ENCODE measurements around the gene TEX26.

Gene TEX26

DNA sequence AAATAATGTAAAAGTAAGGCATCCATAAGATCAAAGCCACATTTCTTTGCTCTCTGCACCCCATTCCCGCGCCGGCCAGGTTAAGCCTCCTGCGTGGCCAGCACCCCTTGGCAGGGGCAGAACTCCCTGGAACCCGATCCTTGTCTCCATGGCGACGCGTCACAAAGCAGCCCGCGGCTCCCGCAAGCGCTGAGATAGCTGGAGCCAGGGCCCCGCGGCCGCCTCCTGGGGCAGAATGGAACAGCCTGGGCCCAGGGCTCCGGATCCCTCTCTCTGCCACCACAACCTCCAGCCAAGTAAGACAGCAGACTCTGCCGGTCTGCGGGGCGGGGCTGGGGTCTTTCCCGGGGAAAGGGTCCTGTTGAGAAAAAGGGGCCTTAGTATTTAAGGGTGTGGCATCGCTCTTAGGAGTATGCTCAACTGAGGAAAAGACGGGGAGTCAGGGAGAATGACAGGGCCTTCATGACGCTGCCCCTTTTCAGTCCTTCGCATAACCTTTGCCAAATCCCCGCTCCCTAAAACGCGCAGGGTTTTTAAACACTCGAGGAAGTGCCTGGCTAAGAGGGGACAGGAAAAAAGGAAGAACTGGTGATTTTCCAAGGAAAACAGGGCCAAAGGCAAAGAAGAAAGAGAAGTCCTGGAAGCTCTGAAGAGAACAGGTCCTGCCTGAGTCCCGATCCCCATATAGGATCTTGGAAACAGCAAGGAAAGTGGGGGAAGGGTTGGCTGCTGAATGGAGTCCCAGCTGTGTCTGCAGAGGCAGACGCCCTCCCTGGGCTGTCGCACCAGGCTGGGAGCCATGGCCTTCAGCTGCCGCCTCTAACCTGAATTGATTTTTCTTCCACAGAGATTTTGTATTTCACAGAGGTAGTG is at the start of gene TEX26:
Gene TEX26 (plus strand): TSS at position 176 of the 873 bp plus-strand sequence. CDS start 60 bp downstream, at position 236.
- DNase-seq: no peak

DNA sequence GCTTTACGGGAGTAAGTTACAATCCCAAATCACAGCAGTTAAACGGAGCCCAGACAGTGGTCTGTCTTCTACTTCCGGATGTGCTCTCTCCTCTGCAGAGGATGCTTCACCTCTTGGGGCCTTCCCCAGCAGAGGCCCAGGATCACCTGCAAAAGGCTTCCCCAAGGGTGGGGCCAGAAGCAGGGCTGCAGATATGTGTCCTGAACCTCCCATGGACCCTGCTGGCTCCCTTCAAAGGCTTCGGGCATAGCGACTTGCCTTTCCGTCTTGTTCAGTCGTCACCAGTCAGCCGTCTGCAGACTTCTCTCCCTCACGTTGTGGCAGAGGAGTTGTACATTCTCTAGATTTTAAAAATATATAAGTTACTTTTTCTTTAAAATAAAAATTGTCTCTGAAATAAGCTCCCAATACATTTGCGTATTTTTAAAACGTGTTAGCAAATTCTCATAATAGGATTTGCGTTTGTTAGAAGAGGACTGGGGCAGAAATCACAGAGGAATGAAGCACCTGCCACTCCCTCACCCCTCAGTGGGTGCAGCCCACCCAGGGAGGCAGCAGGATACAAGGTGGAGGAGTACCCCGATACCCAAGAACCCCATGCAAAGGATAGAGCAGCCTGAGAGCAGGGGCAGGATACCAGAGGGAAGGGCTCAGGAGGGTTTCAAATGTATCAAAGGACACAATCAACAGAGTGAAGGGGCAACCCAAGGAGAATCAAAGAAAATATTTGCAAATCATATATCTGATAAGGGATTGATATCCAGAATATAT is 49.3 kb upstream of the TEX26 start:
- DNase-seq: no peak

DNA sequence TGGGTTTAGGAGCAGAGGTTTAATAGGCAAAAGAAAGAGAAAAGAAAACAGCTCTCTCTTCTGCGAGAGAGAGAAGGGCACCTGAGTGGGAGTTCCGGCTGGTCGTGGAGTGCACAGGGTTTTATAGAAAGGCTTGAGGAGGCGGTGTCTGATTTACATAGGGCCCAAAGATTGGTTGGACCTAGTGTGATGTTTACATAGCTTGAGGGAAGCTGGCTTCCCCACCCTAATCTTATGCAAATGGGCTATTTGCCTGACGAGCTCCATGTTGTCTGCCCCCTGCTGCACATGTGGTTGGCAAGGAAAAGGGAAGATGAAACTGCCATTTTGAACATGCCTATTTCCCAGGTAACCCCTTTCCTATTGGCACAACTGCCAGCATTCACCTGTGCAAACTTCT is 47.9 kb upstream of the TEX26 start:
- no peak for DNase-seq

- DNase-seq: no peak
These were observed 43.2 kb upstream of the TEX26 start for GRCh38 chr13:30889196-30889690.

- no peak for DNase-seq
These were observed 39.5 kb upstream of the TEX26 start for GRCh38 chr13:30892966-30893365.

DNA sequence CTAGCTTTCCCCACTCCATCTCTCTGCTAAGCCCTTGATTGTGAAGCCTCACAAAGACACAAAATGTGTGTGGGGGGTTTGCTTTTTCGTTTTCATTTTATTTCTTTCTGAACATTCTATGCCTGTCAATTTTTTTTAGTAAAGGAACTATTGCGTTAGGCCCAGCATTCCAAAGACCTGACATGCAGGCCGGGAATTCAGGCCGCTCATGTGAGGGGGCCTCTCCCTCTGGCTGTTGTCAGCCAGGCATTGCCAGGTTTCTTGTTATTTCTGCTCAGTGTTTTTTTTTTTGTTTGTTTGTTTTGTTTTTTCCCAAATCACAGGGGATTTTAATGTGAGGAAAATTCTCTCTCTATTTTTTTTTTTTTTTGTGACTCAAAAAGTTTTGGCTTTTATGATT is 36.7 kb upstream of the TEX26 start:
- DNase-seq: no peak

DNA sequence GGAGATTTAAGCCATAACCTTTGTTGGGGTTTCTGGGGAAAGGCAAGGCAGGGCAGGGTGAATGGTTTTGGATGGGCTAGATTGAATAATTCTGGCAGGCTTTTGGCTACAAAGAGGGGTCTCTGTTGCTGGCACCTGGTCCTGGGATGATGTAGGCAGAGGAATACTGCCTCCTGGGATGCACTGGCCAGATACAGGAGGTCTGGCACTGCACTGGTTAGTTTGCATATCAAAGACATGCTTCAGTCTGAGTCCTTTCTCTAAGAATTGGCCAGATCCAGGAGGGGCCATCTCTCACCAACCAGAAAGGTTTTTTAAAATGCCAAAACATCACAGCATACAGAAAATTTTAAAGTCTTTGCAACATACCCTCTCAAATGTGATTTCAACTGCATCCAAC is 34.4 kb upstream of the TEX26 start:
- no peak for DNase-seq

- DNase-seq: no peak
These were observed 33.7 kb upstream of the TEX26 start for GRCh38 chr13:30898678-30899241.

DNA sequence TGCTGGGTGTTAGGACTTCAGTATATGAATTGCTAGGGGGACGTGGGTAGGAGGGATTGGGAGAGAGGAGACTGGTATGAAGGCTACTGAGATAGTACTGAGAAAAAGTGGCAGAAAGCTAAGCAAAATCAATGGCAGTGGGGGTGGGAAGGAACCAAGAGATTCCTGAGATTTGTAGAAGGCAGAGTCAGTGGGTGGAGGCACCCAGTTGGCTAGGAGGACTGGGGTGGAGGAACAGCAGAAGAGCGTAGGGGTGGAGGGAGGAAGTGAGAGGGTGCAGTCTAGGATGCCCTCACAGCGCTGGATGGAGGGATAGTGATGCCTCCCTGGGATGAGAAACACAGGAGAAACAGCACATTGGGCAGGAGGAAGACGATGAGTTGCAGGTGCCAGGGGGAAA is 32.0 kb upstream of the TEX26 start:
- no peak for DNase-seq

- DNase-seq: no peak
These were observed 31.3 kb upstream of the TEX26 start for GRCh38 chr13:30900952-30901749.

- DNase-seq: no peak
These were observed 28.4 kb upstream of the TEX26 start for GRCh38 chr13:30904043-30904442.

DNA sequence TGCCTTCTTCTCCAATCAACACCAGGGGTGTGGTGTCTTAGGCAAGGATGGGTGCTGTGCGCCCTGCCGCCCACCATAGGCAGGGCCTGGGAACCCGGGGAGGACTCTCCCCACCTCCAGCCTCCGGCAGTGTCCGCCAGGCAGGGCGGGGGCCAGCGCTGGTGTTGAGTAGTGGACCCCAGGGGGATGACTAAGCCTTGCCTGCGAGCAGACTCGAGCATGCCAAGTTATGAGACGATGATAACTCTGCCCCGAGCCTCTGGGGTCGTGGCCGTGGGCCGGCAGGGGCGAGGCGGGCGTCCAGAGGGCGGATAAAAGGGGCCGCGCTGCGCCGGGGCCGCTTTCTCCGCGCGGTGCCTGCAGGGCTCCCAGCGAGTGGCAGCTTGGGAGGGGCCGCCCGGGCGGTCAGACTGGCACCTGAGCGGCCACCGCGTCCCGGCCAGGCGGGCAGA is 26.5 kb upstream of the TEX26 start, which contains the start of gene MEDAG:
Gene MEDAG (plus strand): TSS at position 340 of the 452 bp plus-strand sequence. CDS start 245 bp downstream, outside the sequence.
- no peak for DNase-seq

DNA sequence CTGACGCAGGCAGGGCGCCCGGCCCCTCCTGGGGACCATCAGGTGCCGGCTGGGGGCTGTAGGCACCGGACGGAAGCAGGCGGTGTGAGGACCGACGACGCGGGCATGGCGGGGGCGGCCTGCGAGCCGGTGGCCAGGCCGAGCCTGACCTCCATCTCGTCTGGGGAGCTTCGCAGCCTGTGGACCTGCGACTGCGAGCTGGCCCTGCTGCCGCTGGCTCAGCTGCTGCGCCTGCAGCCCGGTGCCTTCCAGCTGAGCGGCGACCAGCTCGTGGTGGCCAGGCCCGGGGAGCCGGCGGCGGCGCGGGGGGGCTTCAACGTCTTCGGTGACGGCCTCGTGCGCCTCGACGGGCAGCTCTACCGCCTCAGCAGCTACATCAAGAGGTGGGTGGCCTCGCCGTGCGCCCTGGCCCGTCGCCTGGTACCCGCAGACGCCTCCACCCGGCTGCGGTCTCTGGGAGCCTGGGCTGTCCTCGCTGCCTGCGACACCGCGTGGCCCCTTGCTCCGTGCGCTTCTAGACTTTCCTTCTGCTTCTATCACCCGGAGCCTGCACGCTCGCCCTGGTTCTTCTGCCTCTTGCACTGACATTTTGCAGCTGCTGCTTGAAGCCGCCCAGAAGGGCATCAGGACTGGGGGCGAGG is 25.9 kb upstream of the TEX26 start:
- DNase-seq: no peak

DNA sequence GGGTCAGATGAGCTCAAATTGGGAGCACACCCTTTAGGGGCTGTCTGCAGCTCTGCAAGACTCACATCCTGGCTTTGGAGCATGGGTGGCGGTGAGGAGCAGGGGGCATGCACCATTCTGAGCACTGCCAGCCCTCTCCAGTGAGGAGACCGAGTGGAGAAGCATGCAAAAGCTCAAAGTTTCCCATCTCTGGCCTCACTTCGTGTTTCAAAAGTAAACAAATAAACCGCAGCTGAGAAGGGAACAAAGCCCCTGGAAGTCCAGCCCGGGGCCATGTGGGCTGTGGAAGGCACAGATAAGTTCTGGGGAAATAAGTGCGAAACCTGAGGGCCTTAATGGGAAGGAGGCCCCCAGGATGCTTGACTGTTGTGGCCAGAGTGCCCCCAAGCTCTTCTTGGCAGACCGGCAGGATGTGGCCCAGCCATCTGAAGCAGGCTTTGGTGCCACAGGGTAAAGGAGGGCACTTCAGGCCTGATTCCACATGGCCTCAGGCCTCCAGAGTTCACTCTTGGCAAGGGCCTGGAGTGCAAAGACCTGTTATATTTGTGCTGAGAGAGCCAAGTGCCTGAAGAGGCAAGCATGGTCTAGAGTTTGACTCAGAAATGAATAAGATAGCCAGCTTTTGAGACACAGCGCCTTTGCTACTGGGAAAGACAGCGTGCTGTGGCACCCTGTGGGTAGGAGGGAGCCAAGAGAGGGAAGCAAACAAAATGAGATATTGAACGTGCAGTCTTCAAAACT is 25.2 kb upstream of the TEX26 start:
- DNase-seq: no peak

DNA sequence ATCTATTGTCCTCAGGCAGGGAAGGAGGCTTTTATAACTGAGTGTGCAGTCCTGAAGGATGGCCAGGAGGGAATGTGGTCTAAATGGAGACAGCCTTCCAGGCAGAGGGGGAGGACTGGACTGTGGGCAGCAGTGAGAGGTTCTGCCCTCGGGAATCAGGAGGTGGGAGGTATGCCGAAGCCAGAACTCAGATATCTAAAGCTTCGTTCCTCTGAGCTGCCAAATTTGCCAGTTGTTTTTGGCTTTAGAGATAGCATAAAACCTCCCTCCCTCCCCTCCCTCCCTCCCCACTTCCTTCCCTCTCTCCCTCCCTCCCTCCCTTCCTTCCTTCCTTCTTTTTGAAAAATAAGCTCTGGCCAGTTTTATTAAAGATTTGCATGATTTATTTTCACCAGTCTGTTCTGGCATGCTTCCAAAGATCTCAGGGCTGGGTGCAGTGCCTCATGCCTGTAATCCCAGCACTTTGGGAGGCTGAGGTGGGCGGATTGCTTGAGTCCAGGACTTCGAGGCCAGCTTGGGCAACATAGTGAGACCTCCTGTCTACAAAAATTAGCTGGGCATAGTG is 24.0 kb upstream of the TEX26 start:
- DNase-seq: no peak

- no peak for DNase-seq
These were observed 21.8 kb upstream of the TEX26 start for GRCh38 chr13:30910676-30911075.

GRCh38 chr13:30915691-30916541 is 16.5 kb upstream of the TEX26 start:
- DNase-seq: no peak

- DNase-seq: no peak
These were observed 15.5 kb upstream of the TEX26 start for GRCh38 chr13:30916991-30917390.

DNA sequence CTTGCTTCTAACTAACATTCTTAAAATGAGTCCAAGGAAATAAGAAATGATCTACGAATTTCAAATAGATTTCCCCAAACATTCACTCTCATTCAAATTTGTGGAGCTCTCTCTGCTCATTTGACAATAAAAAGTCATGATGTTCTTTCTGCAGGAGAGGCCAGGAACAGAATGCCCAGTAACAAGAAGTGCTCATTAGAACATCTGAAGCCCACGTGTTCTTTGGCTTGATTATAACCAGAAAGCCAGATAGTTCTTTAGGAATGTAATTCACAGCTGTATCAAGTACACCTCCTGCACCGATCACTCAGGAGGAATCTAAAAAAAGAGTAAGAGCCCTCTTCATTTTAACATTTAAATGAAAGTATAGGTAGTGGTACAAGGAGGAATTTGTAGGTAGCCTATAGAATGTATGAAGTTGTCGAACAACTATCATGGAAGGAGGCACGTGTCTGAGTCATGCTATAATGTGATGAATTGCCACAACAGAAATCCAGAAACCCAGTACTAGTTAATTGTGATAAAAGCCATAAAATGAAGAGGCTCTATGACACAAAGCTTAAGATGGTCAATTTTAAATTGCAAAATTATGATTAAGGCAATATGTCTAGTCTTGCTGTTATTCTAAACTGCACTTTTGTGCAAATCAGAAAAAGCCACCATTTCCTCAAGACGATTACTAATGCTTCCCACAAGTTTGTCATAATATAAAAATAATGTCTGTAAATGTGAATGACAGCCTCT is 13.6 kb upstream of the TEX26 start:
- no peak for DNase-seq

Measured in SIG-M5 (cell line).